Erythroblast (primary cell): ENCODE results near the gene LEMD1.
"Not testable (repeated sequence)": the region's sequence is repeated elsewhere in the genome, so short reads cannot be mapped to it uniquely, and the experiment has no call there.

ENCODE experiments used
- DNase-seq, 2 experiments: peaks; one replicate each; lab custom pipeline; 2025; lab: John Stamatoyannopoulos, UW
- GATA1 ChIP-seq: IDR thresholded peaks from 2 replicates; pipeline ENCODE4 v1.6.1; 2011; ENCODE audit warnings: low read depth, mild to moderate bottlenecking, control low read depth, low read length, moderate library complexity
- POLR2A ChIP-seq: IDR thresholded peaks from 2 replicates; pipeline ENCODE4 v1.6.1; 2011; ENCODE audit warnings: mild to moderate bottlenecking, low read length

LEMD1 gene

GRCh38 chr1:205429762-205430695 is 8.2 kb upstream of the LEMD1 start:
- TF ChIP-seq GATA1 = no peak
- no peak for TF ChIP-seq POLR2A
- no peak for DNase-seq

GRCh38 chr1:205424901-205425600 is 3.2 kb upstream of the LEMD1 start:
- DNase-seq = no peak
- TF ChIP-seq POLR2A (no peak), GATA1 (no peak)

- DNase-seq = no peak
- TF ChIP-seq GATA1 (no peak), POLR2A (no peak)
Measured at GRCh38 chr1:205423814-205424399, 2.1 kb upstream of the LEMD1 start.

GRCh38 chr1:205422993-205423642 is 1.3 kb upstream of the LEMD1 start:
- no peak for DNase-seq
- TF ChIP-seq GATA1 = no peak
- TF ChIP-seq POLR2A = no peak

- TF ChIP-seq POLR2A (no peak), GATA1 (no peak)
- DNase-seq = no peak
Measured at GRCh38 chr1:205420938-205421337, 918 bp downstream of the LEMD1 start.

- DNase-seq = no peak
- TF ChIP-seq GATA1 (no peak), POLR2A (no peak)
Measured at GRCh38 chr1:205417870-205418635, 3.8 kb downstream of the LEMD1 start.

GRCh38 chr1:205416322-205416721 is 5.5 kb downstream of the LEMD1 start:
- DNase-seq = no peak
- no peak for TF ChIP-seq POLR2A
- TF ChIP-seq GATA1 = no peak

GRCh38 chr1:205410581-205411298 is 11.1 kb downstream of the LEMD1 start:
- no peak for TF ChIP-seq POLR2A
- no peak for TF ChIP-seq GATA1
- DNase-seq = no peak

- no peak for TF ChIP-seq GATA1
- no peak for TF ChIP-seq POLR2A
- DNase-seq = no peak
Measured at GRCh38 chr1:205407970-205408369, 13.9 kb downstream of the LEMD1 start.

- not testable (repeated sequence) for DNase-seq
Measured at GRCh38 chr1:205406252-205406651, 15.6 kb downstream of the LEMD1 start.

- not testable (repeated sequence) for DNase-seq
Measured at GRCh38 chr1:205404484-205404883, 17.4 kb downstream of the LEMD1 start.

- TF ChIP-seq POLR2A = no peak
- TF ChIP-seq GATA1 = no peak
- DNase-seq = no peak
Measured at GRCh38 chr1:205398586-205398985, 23.3 kb downstream of the LEMD1 start.
